ENCODE results near the gene ACIN1. TPM values are rescaled to one million over a fixed set of nuclear protein-coding genes. Genes with fewer than 3 reads are reported as not detected.

The ACIN1 gene
- total and polyA plus RNA-seq, 2 of the 13 experiments (the other 11 are each of a cell fraction or from before 2014, with no cell fraction given) = 165 to 183 TPM

GRCh38 chr14:23094666-23095195 is at the start of gene ACIN1 (continued):
- TF ChIP-seq IRF9 (CRISPR knock-in tag; IDR thresholded peaks at IDR 0.05; ENCODE audit: borderline replicate concordance) (peak; percentile 100), PLSCR1 (CRISPR knock-in tag; IDR thresholded peaks at IDR 0.05; ENCODE audit: borderline replicate concordance) (no peak), REXO4 (CRISPR knock-in tag; IDR thresholded peaks at IDR 0.05; ENCODE audit: borderline replicate concordance) (peak; percentile 18; the same call in 1 of the 2 replicates), NPAS2 (CRISPR knock-in tag; IDR thresholded peaks at IDR 0.05; ENCODE audit: borderline replicate concordance) (no peak), ZNF253 (CRISPR knock-in tag; IDR thresholded peaks at IDR 0.05; ENCODE audit: borderline replicate concordance) (peak; percentile 98), CEBPG (CRISPR knock-in tag; IDR thresholded peaks at IDR 0.05) (0 out of 2 replicates have a peak, but pooled peaks have one; percentile 44), ZSCAN31 (CRISPR knock-in tag; IDR thresholded peaks at IDR 0.05; ENCODE audit: low read depth) (peak; percentile 97), ZNF660 (CRISPR knock-in tag; IDR thresholded peaks at IDR 0.05; ENCODE audit: borderline replicate concordance, low read depth) (peak; percentile 95; the same call in 1 of the 2 replicates), TAF1 (CRISPR knock-in tag; IDR thresholded peaks at IDR 0.05) (peak; percentile 100), HCFC1 (IDR thresholded peaks at IDR 0.05; ENCODE audit: low read depth, low read length) (peak; percentile 16; the same call in 1 of the 2 replicates), ZNF746 (CRISPR knock-in tag; IDR thresholded peaks at IDR 0.05) (peak; percentile 82), ZNF280D (CRISPR knock-in tag; IDR thresholded peaks at IDR 0.05) (peak; percentile 95), ZNF773 (CRISPR knock-in tag; IDR thresholded peaks at IDR 0.05; ENCODE audit: borderline replicate concordance) (peak; percentile 96; the same call in 1 of the 2 replicates), SCMH1 (CRISPR knock-in tag; IDR thresholded peaks at IDR 0.05; ENCODE audit: borderline replicate concordance) (no peak), ZNF788 (CRISPR knock-in tag; IDR thresholded peaks at IDR 0.05; ENCODE audit: borderline replicate concordance) (peak; percentile 97; the same call in 1 of the 2 replicates), PAWR (CRISPR knock-in tag; IDR thresholded peaks at IDR 0.05; ENCODE audit: borderline replicate concordance) (peak; percentile 99), ZMAT5 (CRISPR knock-in tag; IDR thresholded peaks at IDR 0.05; ENCODE audit: borderline replicate concordance, low read depth) (no peak), ZNF24 (IDR thresholded peaks at IDR 0.05) (no peak), ZNF530 (CRISPR knock-in tag; IDR thresholded peaks at IDR 0.05; ENCODE audit: low read depth) (no peak), ZZZ3 (CRISPR knock-in tag; IDR thresholded peaks at IDR 0.05; ENCODE audit: borderline replicate concordance) (peak; percentile 93; the same call in 1 of the 2 replicates), MAX (IDR thresholded peaks at IDR 0.05) (no peak), ZNF138 (CRISPR knock-in tag; IDR thresholded peaks at IDR 0.05; ENCODE audit: low read depth) (peak; percentile 99), BCL3 (CRISPR knock-in tag; IDR thresholded peaks at IDR 0.05) (peak; percentile 98)

Data from HepG2 (cell line).